ENCODE results near the gene NIPSNAP2. TPM values are rescaled to one million over a fixed set of nuclear protein-coding genes. Genes with fewer than 3 reads are reported as not detected.
"Not testable (repeated sequence)": the region's sequence is repeated elsewhere in the genome, so short reads cannot be mapped to it uniquely, and the experiment has no call there.

NIPSNAP2 gene
- total RNA-seq, 1 donor from 2014 or later: 49.5 TPM

GRCh38 chr7:55975988-55976633 is 11.7 kb downstream of the NIPSNAP2 start:
- DNase-seq (ENCODE audit: low read depth, low spot score): no peak

GRCh38 chr7:55977831-55978230 is 13.4 kb downstream of the NIPSNAP2 start:
- peak; percentile 66 for DNase-seq (ENCODE audit: low read depth, low spot score)

GRCh38 chr7:55980266-55980665 is 15.9 kb downstream of the NIPSNAP2 start:
- no peak for DNase-seq (ENCODE audit: low read depth, low spot score)

- no peak for DNase-seq (ENCODE audit: low read depth, low spot score)
These were observed 19.2 kb downstream of the NIPSNAP2 start for GRCh38 chr7:55983537-55983936.

- DNase-seq (ENCODE audit: low read depth, low spot score): no peak
These were observed 28.0 kb downstream of the NIPSNAP2 start for GRCh38 chr7:55992346-55992745.

GRCh38 chr7:55996856-55997500 is 32.6 kb downstream of the NIPSNAP2 start:
- DNase-seq (ENCODE audit: low read depth, low spot score): no peak

- DNase-seq (ENCODE audit: low read depth, low spot score): no peak
These were observed 39.4 kb downstream of the NIPSNAP2 start for GRCh38 chr7:56003749-56004148.

- DNase-seq (ENCODE audit: low read depth, low spot score): no peak
These were observed 42.8 kb downstream of the NIPSNAP2 start for GRCh38 chr7:56007167-56007652.

GRCh38 chr7:56007891-56008290 is 43.5 kb downstream of the NIPSNAP2 start:
- no peak for DNase-seq (ENCODE audit: low read depth, low spot score)

GRCh38 chr7:56009695-56010094 is 45.3 kb downstream of the NIPSNAP2 start:
- DNase-seq (ENCODE audit: low read depth, low spot score): no peak

- DNase-seq (ENCODE audit: low read depth, low spot score): not testable (repeated sequence)
These were observed 52.6 kb downstream of the NIPSNAP2 start for GRCh38 chr7:56017015-56017414.

- DNase-seq (ENCODE audit: low read depth, low spot score): no peak
These were observed 55.1 kb downstream of the NIPSNAP2 start for GRCh38 chr7:56019501-56019900.

- DNase-seq (ENCODE audit: low read depth, low spot score): no peak
These were observed 59.1 kb downstream of the NIPSNAP2 start for GRCh38 chr7:56023500-56023899.

GRCh38 chr7:56026538-56026937 is 62.2 kb downstream of the NIPSNAP2 start:
- DNase-seq (ENCODE audit: low read depth, low spot score): no peak

GRCh38 chr7:56028942-56029630 is 64.7 kb downstream of the NIPSNAP2 start:
- DNase-seq (ENCODE audit: low read depth, low spot score): no peak

GRCh38 chr7:56030340-56030739 is 66.0 kb downstream of the NIPSNAP2 start:
- DNase-seq (ENCODE audit: low read depth, low spot score): no peak

- not testable (repeated sequence) for DNase-seq (ENCODE audit: low read depth, low spot score)
These were observed 67.2 kb downstream of the NIPSNAP2 start for GRCh38 chr7:56031556-56031955.

- DNase-seq (ENCODE audit: low read depth, low spot score): not testable (repeated sequence)
These were observed 68.2 kb downstream of the NIPSNAP2 start for GRCh38 chr7:56032578-56032977.

- DNase-seq (ENCODE audit: low read depth, low spot score): no peak
These were observed 69.5 kb downstream of the NIPSNAP2 start for GRCh38 chr7:56033671-56034432.

- no peak for DNase-seq (ENCODE audit: low read depth, low spot score)
These were observed 76.3 kb downstream of the NIPSNAP2 start for GRCh38 chr7:56040730-56041129.

- DNase-seq (ENCODE audit: low read depth, low spot score): not testable (repeated sequence)
These were observed 81.4 kb downstream of the NIPSNAP2 start for GRCh38 chr7:56045758-56046157.
